ENCODE measurements around the gene ADGB.
A peak's percentile ranks its signal among the peaks of the same experiment; 100 is the strongest.
"Not testable (repeated sequence)": the region's sequence is repeated elsewhere in the genome, so short reads cannot be mapped to it uniquely, and the experiment has no call there.

ADGB gene

GRCh38 chr6:146770275-146770964 lies 171.6 kb downstream of the ADGB start:
- no peak for DNase-seq

GRCh38 chr6:146770965-146771735 lies 172.4 kb downstream of the ADGB start:
- peak; percentile 18 for DNase-seq

GRCh38 chr6:146775220-146775619 lies 176.4 kb downstream of the ADGB start:
- DNase-seq: no peak

DNA sequence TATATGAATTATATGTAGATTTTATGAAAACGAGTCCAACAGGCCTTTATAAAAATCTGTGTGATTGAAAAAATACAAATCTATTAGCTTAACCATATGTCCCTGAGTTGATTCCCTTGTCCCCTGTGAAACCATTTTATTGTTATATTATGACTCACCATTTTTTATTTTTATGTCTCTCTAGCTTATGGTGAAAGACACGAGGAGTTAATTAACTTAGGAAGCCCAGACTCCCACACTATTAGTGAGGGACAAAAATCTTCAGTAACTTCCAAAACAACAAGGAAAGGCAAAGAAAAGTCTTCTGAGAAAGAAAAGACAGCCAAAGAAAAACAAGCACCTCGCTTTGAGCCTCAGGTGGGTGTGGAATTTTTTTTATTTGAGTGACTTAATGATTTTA lies 183.1 kb downstream of the ADGB start:
- DNase-seq: no peak

GRCh38 chr6:146785001-146785585 lies 186.3 kb downstream of the ADGB start:
- DNase-seq: no peak

GRCh38 chr6:146787876-146788508 lies 189.2 kb downstream of the ADGB start:
- no peak for DNase-seq

DNA sequence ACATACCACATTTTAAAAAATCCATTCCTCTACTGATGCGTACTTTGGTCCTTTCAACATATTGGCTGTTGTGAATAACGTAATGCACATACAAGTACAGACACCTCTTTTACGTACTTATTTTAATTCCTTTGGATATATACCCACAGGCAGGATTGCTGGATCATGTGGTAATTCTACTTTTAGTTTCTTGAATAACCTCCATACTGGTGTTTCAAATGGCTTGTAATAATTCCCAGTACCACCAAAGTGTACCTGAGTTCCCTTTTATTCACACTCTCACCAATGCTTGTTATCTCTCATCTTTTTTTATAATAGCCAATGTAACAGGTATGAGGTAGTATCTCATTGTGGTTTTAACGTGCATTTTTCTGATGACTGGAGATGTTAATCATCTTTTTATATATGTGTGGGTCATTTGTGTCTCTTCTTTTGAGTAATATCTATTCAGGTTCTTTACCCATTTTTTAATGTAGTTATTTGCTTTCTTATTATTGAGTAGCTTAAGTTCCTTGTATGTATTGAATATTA lies 191.9 kb downstream of the ADGB start:
- DNase-seq: no peak

DNA sequence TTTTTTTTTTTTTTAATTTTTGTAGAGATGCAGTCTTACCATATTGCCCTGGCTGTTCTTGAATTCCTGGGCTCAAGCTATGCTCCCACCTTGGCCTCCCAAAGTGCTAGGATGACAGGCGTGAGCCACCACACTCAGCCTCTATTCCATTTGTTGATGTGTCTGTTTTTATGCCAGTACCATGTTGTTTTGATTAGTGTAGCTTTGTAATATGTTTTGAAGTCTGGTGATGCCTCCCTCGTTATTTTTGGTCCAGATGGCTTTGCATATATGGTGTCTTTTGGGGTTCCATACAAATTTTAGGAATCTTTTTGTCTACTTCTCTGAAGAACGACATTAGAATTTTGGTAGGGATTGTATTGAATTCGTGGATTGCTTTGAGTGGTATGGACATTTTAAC lies 193.2 kb downstream of the ADGB start:
- no peak for DNase-seq

DNA sequence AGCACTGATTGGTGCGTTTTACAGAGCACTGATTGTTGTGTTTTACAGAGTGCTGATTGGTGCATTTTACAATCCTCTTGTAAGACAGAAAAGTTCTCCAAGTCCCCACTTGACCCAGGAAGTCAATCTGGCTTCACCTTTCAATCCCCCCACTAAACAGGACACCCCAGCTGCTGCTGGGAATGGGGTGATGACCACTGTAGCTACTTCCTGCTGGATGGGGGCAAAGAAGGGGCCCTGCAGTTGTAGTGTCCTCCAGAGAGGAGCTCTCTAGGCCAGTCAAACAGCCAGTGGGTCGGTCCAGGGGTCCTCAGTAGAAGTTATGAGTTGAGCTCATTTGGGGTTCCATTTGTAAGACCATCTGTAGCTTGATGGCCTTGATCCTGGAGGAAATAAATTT lies 194.4 kb downstream of the ADGB start:
- not testable (repeated sequence) for DNase-seq

GRCh38 chr6:146795479-146796133 lies 196.8 kb downstream of the ADGB start:
- no peak for DNase-seq

DNA sequence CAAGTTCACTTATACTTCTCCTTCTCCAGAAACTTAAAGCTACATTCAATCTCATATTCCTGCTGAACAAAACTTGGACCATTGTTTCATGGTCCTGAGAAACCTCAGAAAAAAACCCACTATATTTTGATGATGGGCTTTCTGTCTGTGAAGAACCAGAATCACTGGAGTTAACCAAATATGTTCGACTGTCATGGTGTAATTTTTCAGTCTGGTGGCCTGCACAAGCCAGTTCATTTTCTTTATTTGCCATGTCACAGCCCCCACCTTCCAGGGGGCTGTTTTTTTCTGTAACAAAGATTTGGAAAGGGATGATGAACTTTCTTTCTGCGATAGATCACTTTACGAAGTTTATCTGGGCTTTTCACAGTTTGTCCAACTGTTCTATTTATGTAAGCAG lies 204.4 kb downstream of the ADGB start:
- DNase-seq: not testable (repeated sequence)

DNA sequence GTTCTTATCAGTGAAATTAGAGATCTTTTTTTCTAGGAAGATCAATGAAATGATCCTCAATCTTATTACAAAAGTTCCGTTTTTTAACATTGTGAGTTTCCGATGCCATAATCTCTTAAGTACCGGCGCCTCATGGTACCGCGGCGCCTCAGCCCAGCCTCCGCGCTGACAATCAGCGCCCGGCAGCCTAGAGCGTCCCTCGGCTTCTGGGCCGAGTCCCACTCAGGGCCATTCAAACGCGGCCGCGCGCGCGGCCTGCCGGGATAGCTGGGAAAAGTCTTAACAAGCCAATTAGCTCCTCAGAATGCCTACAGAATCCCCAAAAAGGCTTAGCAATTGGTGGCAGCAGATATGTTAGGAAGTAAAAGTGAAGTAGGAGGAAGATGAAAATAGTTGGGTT lies 204.8 kb downstream of the ADGB start:
- no peak for DNase-seq

- DNase-seq: no peak
Measured at GRCh38 chr6:146805546-146806325, 207.0 kb downstream of the ADGB start.

DNA sequence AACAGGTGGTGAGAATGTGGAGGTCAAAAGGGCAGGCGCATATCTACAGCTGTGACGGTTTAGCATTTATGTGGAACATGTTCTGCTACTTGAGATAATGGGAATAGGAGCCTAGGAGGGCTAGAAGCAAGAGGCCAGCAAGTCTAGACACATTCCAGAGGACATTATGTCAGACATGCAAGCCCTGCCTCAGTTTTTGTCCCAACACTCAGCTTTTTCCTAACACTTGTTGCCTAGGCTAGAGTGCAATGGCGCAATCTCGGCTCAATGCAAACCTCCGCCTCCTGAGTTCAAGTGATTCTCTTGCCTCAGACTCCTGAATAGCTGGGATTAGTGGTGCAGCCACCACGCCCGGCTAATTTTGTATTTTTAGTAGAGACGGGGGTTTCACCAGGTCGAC lies 210.2 kb downstream of the ADGB start:
- DNase-seq: not testable (repeated sequence)

GRCh38 chr6:146812811-146813321 lies 214.1 kb downstream of the ADGB start:
- not testable (repeated sequence) for DNase-seq

GRCh38 chr6:146813554-146813953 lies 214.8 kb downstream of the ADGB start:
- DNase-seq: no peak

DNA sequence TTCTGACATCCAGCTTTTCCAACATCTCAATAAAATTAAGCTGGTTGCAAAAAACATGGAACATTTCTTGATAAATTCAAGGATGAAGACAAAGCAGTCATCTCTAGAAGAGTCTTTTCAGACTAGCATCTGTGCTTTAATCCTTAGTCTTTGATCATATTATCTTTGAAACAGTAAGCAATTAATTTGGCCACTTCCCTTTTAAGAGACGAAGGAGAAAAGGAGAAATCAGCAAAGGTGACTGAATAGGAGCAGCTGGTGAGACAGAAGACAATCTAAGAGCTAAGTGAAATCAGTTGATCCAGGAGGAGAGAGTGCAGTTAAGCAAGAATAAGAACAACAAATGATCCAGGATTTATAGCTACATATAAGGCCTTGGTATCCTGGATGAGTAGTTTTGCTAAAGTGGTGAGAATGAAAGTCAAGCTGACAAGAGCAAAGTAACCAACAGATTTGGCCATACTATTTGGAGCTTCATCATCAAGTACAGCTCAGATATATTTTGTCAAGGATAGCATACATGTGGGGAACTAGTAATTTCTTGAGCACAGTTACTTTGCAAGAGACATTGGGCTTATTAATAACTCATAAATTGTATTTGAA lies 215.5 kb downstream of the ADGB start:
- no peak for DNase-seq

- DNase-seq: not testable (repeated sequence)
Measured at GRCh38 chr6:146815511-146816462, 217.0 kb downstream of the ADGB start.

- no peak for DNase-seq
Measured at GRCh38 chr6:146819596-146820320, 221.0 kb downstream of the ADGB start.

Measured in activated CD4-positive, alpha-beta T cell treated with anti-CD3 and anti-CD28 coated beads for 1 hour (primary cell).